H1 (cell line): ENCODE measurements around the gene RPLP2.

Source experiments
- CTCF ChIP-seq, 3 experiments: IDR thresholded peaks; 1 replicate in 2 of 3; 2 replicates in 1 of 3; pipeline versions ENCODE4 v1.5.1 to v1.6.1; 2011; ENCODE audit warnings: low read length in 3 of 3, mild to moderate bottlenecking in 3 of 3, inconsistent platforms in 2 of 3, low read depth in 1 of 3, moderate library complexity in 1 of 3; ENCODE audit not compliant: insufficient read depth in 1 of 3; ENCODE audit errors: control extremely low read depth in 1 of 3
- EZH2 ChIP-seq: fragments of 200-600 bp; sonication (generic); IDR thresholded peaks from 2 replicates; pipeline ENCODE4 v1.7.1; 2012; ENCODE audit warnings: low read depth, mild to moderate bottlenecking, moderate library complexity, low read length, inconsistent platforms; ENCODE audit not compliant: severe bottlenecking
- SIN3A ChIP-seq, 2 experiments: IDR thresholded peaks in 1 of 2; conservative IDR thresholded peaks in 1 of 2; 2 replicates each; pipeline ENCODE4 v1.6.1; 2011 to 2012; ENCODE audit warnings: low read length in 2 of 2, improper control_type of control experiment in 1 of 2, low read depth in 1 of 2, mild to moderate bottlenecking in 1 of 2
- SP2 ChIP-seq: IDR thresholded peaks from 2 replicates; pipeline ENCODE4 v1.6.1; 2012; ENCODE audit warnings: mild to moderate bottlenecking, low read length, inconsistent platforms

GRCh38 chr11:845872-846495, 36.2 kb downstream of the RPLP2 start:
- TF ChIP-seq CTCF (IDR thresholded peaks at IDR 0.05; ENCODE audit: control extremely low read depth in 1 of 3, insufficient read depth in 1 of 3, low read depth in 1 of 3, low read length in 3 of 3) (no peak), EZH2 (no peak), SP2 (no peak), SIN3A (conservative IDR thresholded peaks at IDR 0.05 in 1 of 2, IDR thresholded peaks at IDR 0.05 in 1 of 2; ENCODE audit: low read depth in 1 of 2, low read length in 2 of 2) (no peak)
